ENCODE measurements around the gene RPTOR. TPM values are rescaled to one million over a fixed set of nuclear protein-coding genes. Genes with fewer than 3 reads are reported as not detected.

RPTOR gene
- polyA plus RNA-seq, 1 of the 3 experiments (the other 2 are of a cell fraction) = 14.9 TPM

GRCh38 chr17:80687839-80688238 lies 143.2 kb downstream of the RPTOR start (continued):
- TF ChIP-seq, protein P1, sequence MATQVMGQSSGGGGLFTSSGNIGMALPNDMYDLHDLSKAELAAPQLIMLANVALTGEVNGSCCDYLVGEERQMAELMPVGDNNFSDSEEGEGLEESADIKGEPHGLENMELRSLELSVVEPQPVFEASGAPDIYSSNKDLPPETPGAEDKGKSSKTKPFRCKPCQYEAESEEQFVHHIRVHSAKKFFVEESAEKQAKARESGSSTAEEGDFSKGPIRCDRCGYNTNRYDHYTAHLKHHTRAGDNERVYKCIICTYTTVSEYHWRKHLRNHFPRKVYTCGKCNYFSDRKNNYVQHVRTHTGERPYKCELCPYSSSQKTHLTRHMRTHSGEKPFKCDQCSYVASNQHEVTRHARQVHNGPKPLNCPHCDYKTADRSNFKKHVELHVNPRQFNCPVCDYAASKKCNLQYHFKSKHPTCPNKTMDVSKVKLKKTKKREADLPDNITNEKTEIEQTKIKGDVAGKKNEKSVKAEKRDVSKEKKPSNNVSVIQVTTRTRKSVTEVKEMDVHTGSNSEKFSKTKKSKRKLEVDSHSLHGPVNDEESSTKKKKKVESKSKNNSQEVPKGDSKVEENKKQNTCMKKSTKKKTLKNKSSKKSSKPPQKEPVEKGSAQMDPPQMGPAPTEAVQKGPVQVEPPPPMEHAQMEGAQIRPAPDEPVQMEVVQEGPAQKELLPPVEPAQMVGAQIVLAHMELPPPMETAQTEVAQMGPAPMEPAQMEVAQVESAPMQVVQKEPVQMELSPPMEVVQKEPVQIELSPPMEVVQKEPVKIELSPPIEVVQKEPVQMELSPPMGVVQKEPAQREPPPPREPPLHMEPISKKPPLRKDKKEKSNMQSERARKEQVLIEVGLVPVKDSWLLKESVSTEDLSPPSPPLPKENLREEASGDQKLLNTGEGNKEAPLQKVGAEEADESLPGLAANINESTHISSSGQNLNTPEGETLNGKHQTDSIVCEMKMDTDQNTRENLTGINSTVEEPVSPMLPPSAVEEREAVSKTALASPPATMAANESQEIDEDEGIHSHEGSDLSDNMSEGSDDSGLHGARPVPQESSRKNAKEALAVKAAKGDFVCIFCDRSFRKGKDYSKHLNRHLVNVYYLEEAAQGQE (IDR thresholded peaks at IDR 0.05; ENCODE audit: low read depth, low read length) = no peak
- no peak for TF ChIP-seq FOXM1 (IDR thresholded peaks at IDR 0.05; ENCODE audit: low read depth)
- TF ChIP-seq NRF1 (IDR thresholded peaks at IDR 0.05; ENCODE audit: low read depth, low read length) = no peak
- no peak for TF ChIP-seq MEF2A (IDR thresholded peaks at IDR 0.05; ENCODE audit: borderline replicate concordance, low read depth)
- TF ChIP-seq GATA2 (CRISPR knock-in tag; IDR thresholded peaks at IDR 0.05) = no peak
- no peak for TF ChIP-seq MAX (IDR thresholded peaks at IDR 0.05; ENCODE audit: low read depth)
- no peak for TF ChIP-seq FOXJ3 (CRISPR knock-in tag; IDR thresholded peaks at IDR 0.05)
- no peak for TF ChIP-seq NFIC (IDR thresholded peaks at IDR 0.05; ENCODE audit: borderline replicate concordance)
- TF ChIP-seq CHD2 (IDR thresholded peaks at IDR 0.05; ENCODE audit: low read length, partially characterized antibody) = no peak
- TF ChIP-seq ELF1 (IDR thresholded peaks at IDR 0.05) = no peak

DNA sequence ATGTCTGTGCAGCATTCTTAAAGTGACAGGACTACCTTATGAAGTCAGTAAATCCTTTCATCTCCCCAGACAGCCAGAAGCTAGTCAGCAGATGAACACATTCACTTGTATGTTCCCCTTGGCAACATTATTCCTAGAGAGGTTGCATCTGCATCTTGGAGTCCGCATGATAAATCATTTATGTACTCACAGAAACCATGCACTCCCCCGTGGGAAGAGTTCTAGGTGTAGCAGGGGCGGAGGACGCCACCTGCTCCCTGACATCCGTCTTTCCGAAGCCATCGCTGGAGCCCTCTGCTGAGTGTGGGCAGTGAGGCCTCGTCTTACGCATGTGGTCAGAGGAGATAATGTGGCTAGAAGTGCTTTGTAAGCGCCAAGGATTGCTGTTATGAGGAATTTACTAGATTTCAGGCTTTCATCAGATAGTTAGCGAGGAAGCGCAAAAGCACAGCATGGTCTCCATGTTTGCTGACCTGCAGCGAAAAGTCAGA lies 144.5 kb downstream of the RPTOR start:
- H3K4me1 ChIP-seq (ENCODE audit: control insufficient read depth in 1 of 2, insufficient read depth in 2 of 2, low read depth in 1 of 2, low read length in 1 of 2) = peaks cover 0 to 26% of the 10 kb centered on the region in 2 experiments; a peak in 2 of 4 replicates
- no peak for TF ChIP-seq MAX (IDR thresholded peaks at IDR 0.05; ENCODE audit: low read depth)
- TF ChIP-seq CTCF (IDR thresholded peaks at IDR 0.05) = no peak
- no peak for TF ChIP-seq RAD21 (IDR thresholded peaks at IDR 0.05; ENCODE audit: low read length)
- TF ChIP-seq EZH2phosphoT487 (IDR thresholded peaks at IDR 0.05; ENCODE audit: borderline replicate concordance, low read depth) = no peak
- TF ChIP-seq FOXM1 (IDR thresholded peaks at IDR 0.05; ENCODE audit: low read depth) = no peak
- TF ChIP-seq, protein P2, sequence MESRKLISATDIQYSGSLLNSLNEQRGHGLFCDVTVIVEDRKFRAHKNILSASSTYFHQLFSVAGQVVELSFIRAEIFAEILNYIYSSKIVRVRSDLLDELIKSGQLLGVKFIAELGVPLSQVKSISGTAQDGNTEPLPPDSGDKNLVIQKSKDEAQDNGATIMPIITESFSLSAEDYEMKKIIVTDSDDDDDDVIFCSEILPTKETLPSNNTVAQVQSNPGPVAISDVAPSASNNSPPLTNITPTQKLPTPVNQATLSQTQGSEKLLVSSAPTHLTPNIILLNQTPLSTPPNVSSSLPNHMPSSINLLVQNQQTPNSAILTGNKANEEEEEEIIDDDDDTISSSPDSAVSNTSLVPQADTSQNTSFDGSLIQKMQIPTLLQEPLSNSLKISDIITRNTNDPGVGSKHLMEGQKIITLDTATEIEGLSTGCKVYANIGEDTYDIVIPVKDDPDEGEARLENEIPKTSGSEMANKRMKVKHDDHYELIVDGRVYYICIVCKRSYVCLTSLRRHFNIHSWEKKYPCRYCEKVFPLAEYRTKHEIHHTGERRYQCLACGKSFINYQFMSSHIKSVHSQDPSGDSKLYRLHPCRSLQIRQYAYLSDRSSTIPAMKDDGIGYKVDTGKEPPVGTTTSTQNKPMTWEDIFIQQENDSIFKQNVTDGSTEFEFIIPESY (IDR thresholded peaks at IDR 0.05; ENCODE audit: borderline replicate concordance, low read depth) = no peak
- no peak for TF ChIP-seq CHD2 (IDR thresholded peaks at IDR 0.05; ENCODE audit: low read length, partially characterized antibody)
- TF ChIP-seq SMC3 (IDR thresholded peaks at IDR 0.05; ENCODE audit: low read depth, low read length) = no peak
- TF ChIP-seq MXI1 (IDR thresholded peaks at IDR 0.05; ENCODE audit: low read depth, low read length) = no peak
- no peak for TF ChIP-seq PBX3 (IDR thresholded peaks at IDR 0.05)
- H3K4me2 ChIP-seq = no peak overlapping the region
- DNase-seq = no peak
- H3K36me3 ChIP-seq (replicated peaks in 1 of 2; ENCODE audit: control insufficient read depth in 1 of 2, insufficient read depth in 2 of 2, low read length in 1 of 2) = no peaks in the 10 kb centered on the region
- H3K9me2 ChIP-seq = no peaks in the 10 kb centered on the region
- no peaks in the 10 kb centered on the region for H3K27me3 ChIP-seq (ENCODE audit: insufficient read depth)
- ChIA-PET POLR2A (no interaction called here), CTCF (interaction anchor here (1.2 to 1.8 kb wide), 2 partner anchors 12 to 16 kb away, joined by 4 to 6 read pairs; no protein-coding TSS in a partner anchor)
- peaks cover 30% of the 10 kb centered on the region; the same call in 1 of the 2 replicates for H3K79me2 ChIP-seq (ENCODE audit: insufficient read depth)
- H3K27ac ChIP-seq (ENCODE audit: low read depth in 2 of 2, low read length in 1 of 2) = no peak overlapping the region; a peak in 1 of 4 replicates
- no peaks in the 10 kb centered on the region for H4K20me1 ChIP-seq (ENCODE audit: insufficient read depth)
- no peak overlapping the region for H3K9ac ChIP-seq
- H2AFZ ChIP-seq (ENCODE audit: low read depth) = no peak overlapping the region
- no peak overlapping the region for H3K4me3 ChIP-seq (ENCODE audit: low read depth in 2 of 2, low read length in 1 of 2)
- H3F3A ChIP-seq (replicated peaks; ENCODE audit: insufficient read depth) = no peaks in the 10 kb centered on the region
- no peaks in the 10 kb centered on the region for H3K9me3 ChIP-seq
- 93% methylated on average over 13 of the region's 13 CpGs for WGBS (ENCODE audit: low lambda C conversion rate)
